ENCODE results near the gene HSD17B12.

HSD17B12 gene

DNA sequence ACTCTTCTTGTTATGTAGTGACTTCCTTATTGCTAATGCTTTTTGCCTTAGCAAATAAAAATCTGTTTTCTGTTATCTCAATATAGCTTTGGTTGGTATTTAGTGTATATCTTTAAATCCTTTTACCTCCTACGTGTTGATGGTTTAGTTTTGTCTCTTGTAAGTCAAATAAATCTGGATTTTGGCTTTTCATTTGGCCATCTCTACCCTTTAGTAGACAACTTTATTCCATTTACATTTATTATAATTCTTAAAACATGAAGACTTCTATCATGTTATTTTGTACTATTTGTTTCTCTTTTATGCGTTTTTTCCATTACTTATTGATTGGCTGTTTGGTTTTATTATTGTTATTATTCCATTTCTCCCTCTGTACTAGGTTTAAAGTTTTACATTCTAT, 180.6 kb downstream of the HSD17B12 start:
- DNase-seq: no peak
- H3K4me2 ChIP-seq (ENCODE audit: low read length, poor library complexity, severe bottlenecking): no peak overlapping the region
- H3K9me3 ChIP-seq (ENCODE audit: control insufficient read depth, low read length): peaks cover 3% of the 10 kb centered on the region
- H3K18ac ChIP-seq (ENCODE audit: low read depth in 1 of 2, low read length in 2 of 2): no peak overlapping the region
- no peak overlapping the region for H3K9ac ChIP-seq (ENCODE audit: low read length)
- no peaks in the 10 kb centered on the region for H3K79me1 ChIP-seq (replicated peaks; ENCODE audit: low read length, poor library complexity, severe bottlenecking)
- no peak overlapping the region for H2AFZ ChIP-seq (ENCODE audit: low read depth, low read length)
- no peak overlapping the region for H2BK15ac ChIP-seq (ENCODE audit: low read depth, poor library complexity, severe bottlenecking)
- H2BK12ac ChIP-seq (ENCODE audit: low read length in 2 of 2): no peak overlapping the region
- no CpG with 5 or more reads among the region's 2 CpGs for WGBS
- H2BK5ac ChIP-seq (ENCODE audit: low read depth, low read length, poor library complexity, severe bottlenecking): no peak overlapping the region
- H2BK120ac ChIP-seq (ENCODE audit: low read depth, low read length): no peak overlapping the region
- no peak overlapping the region for H3K27ac ChIP-seq (ENCODE audit: low read length, poor library complexity, severe bottlenecking)
- no peak overlapping the region for H3K4ac ChIP-seq (ENCODE audit: low read depth in 1 of 2, low read length in 2 of 2)
- H4K8ac ChIP-seq (ENCODE audit: low read length): no peak overlapping the region
- no peaks in the 10 kb centered on the region for H3K27me3 ChIP-seq (ENCODE audit: control insufficient read depth in 1 of 2, insufficient read depth in 1 of 2, low read length in 2 of 2)
- no peaks in the 10 kb centered on the region for H3K4me1 ChIP-seq (ENCODE audit: control insufficient read depth, insufficient read depth, low read depth, low read length)
- H3K23ac ChIP-seq (ENCODE audit: low read length in 2 of 2): no peak overlapping the region
- no peak overlapping the region for H3K14ac ChIP-seq (ENCODE audit: low read length in 2 of 2)
- no peak overlapping the region for H2AK5ac ChIP-seq (ENCODE audit: low read length, severe bottlenecking)
- no peak overlapping the region for H3K4me3 ChIP-seq (ENCODE audit: insufficient read depth in 1 of 2, low read depth in 1 of 2, low read length in 2 of 2)
- peaks cover 3 to 5% of the 10 kb centered on the region in 2 experiments for H3K36me3 ChIP-seq (ENCODE audit: control insufficient read depth in 1 of 2, insufficient read depth in 2 of 2, low read depth in 1 of 2, low read length in 2 of 2)
- H4K91ac ChIP-seq (ENCODE audit: low read length): no peak overlapping the region

DNA sequence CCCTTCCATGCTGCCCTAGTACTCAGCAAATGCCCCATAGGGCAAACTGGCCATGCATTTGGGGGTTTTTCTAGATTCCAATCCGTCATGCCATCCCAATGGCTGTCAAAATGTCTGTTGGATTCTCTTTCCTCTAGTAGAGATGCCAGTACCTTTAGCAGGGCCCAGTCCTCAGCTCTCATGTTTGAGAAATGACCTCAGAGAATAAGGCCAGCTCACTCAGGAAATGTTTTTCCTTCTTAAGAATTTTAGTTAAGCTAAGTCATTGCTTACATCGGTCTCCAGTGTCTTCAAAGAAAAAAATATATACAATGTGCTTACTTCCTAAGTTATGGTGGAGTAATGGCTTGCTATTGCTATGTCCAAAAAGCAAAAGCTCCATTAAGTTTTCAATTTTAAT, 186.0 kb downstream of the HSD17B12 start:
- Histone ChIP-seq H4K8ac (ENCODE audit: low read length) (peak overlapping the region; percentile 53), H2AK5ac (ENCODE audit: low read length, severe bottlenecking) (no peak overlapping the region), H2BK15ac (ENCODE audit: low read depth, poor library complexity, severe bottlenecking) (no peak overlapping the region), H3K4me3 (ENCODE audit: insufficient read depth in 1 of 2, low read depth in 1 of 2, low read length in 2 of 2) (no peak overlapping the region), H3K14ac (ENCODE audit: low read length in 2 of 2) (no peak overlapping the region), H3K79me1 (replicated peaks; ENCODE audit: low read length, poor library complexity, severe bottlenecking) (no peaks in the 10 kb centered on the region), H4K91ac (ENCODE audit: low read length) (no peak overlapping the region), H3K4ac (ENCODE audit: low read depth in 1 of 2, low read length in 2 of 2) (no peak overlapping the region), H2BK120ac (ENCODE audit: low read depth, low read length) (no peak overlapping the region), H2BK12ac (ENCODE audit: low read length in 2 of 2) (no peak overlapping the region), H2BK5ac (ENCODE audit: low read depth, low read length, poor library complexity, severe bottlenecking) (no peak overlapping the region), H3K9ac (ENCODE audit: low read length) (no peak overlapping the region), H3K23ac (ENCODE audit: low read length in 2 of 2) (no peak overlapping the region), H3K36me3 (ENCODE audit: control insufficient read depth in 1 of 2, insufficient read depth in 2 of 2, low read depth in 1 of 2, low read length in 2 of 2) (no peaks in the 10 kb centered on the region), H3K27ac (ENCODE audit: low read length, poor library complexity, severe bottlenecking) (no peak overlapping the region), H3K4me2 (ENCODE audit: low read length, poor library complexity, severe bottlenecking) (no peak overlapping the region), H2AFZ (ENCODE audit: low read depth, low read length) (no peak overlapping the region), H3K18ac (ENCODE audit: low read depth in 1 of 2, low read length in 2 of 2) (peak overlapping the region in 1 of 2 experiments; percentile 62), H3K27me3 (ENCODE audit: control insufficient read depth in 1 of 2, insufficient read depth in 1 of 2, low read length in 2 of 2) (peaks cover 4% of the 10 kb centered on the region in 2 experiments), H3K9me3 (ENCODE audit: control insufficient read depth, low read length) (peaks cover 3% of the 10 kb centered on the region), H3K4me1 (ENCODE audit: control insufficient read depth, insufficient read depth, low read depth, low read length) (peaks cover 4% of the 10 kb centered on the region)
- WGBS: 100% methylated on average over 1 of the region's 2 CpGs
- DNase-seq: peak; percentile 84

DNA sequence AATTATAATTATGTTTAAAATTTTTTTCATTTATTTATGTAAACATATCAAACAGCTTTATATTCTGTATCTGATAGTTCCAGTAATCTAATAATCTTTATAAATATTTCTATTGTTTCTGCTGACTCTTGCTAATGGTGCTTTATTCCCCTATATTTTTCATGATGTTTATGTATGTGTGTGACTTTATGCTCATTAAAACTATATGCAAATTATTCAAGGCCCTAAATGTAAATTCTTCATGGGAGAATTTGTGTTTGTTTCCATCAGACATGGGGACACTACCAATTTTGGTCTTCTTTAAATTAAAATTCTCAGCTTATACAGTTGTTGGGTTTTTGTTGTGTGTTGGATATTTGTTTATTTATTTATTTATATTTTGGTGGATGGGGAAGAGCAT, 186.4 kb downstream of the HSD17B12 start:
- Histone ChIP-seq H3K9ac (ENCODE audit: low read length) (no peak overlapping the region), H3K9me3 (ENCODE audit: control insufficient read depth, low read length) (peaks cover 3% of the 10 kb centered on the region), H3K23ac (ENCODE audit: low read length in 2 of 2) (no peak overlapping the region), H3K27ac (ENCODE audit: low read length, poor library complexity, severe bottlenecking) (no peak overlapping the region), H2BK12ac (ENCODE audit: low read length in 2 of 2) (no peak overlapping the region), H2BK15ac (ENCODE audit: low read depth, poor library complexity, severe bottlenecking) (no peak overlapping the region), H3K18ac (ENCODE audit: low read depth in 1 of 2, low read length in 2 of 2) (no peak overlapping the region), H2BK120ac (ENCODE audit: low read depth, low read length) (no peak overlapping the region), H3K4me3 (ENCODE audit: insufficient read depth in 1 of 2, low read depth in 1 of 2, low read length in 2 of 2) (no peak overlapping the region), H2AK5ac (ENCODE audit: low read length, severe bottlenecking) (no peak overlapping the region), H3K4ac (ENCODE audit: low read depth in 1 of 2, low read length in 2 of 2) (no peak overlapping the region), H2AFZ (ENCODE audit: low read depth, low read length) (no peak overlapping the region), H2BK5ac (ENCODE audit: low read depth, low read length, poor library complexity, severe bottlenecking) (no peak overlapping the region), H3K4me2 (ENCODE audit: low read length, poor library complexity, severe bottlenecking) (no peak overlapping the region), H3K36me3 (ENCODE audit: control insufficient read depth in 1 of 2, insufficient read depth in 2 of 2, low read depth in 1 of 2, low read length in 2 of 2) (no peaks in the 10 kb centered on the region), H3K79me1 (replicated peaks; ENCODE audit: low read length, poor library complexity, severe bottlenecking) (no peaks in the 10 kb centered on the region), H3K14ac (ENCODE audit: low read length in 2 of 2) (no peak overlapping the region), H3K4me1 (ENCODE audit: control insufficient read depth, insufficient read depth, low read depth, low read length) (peaks cover 4% of the 10 kb centered on the region), H4K8ac (ENCODE audit: low read length) (no peak overlapping the region), H3K27me3 (ENCODE audit: control insufficient read depth in 1 of 2, insufficient read depth in 1 of 2, low read length in 2 of 2) (peaks cover 7% of the 10 kb centered on the region in 2 experiments), H4K91ac (ENCODE audit: low read length) (no peak overlapping the region)
- DNase-seq: no peak

DNA sequence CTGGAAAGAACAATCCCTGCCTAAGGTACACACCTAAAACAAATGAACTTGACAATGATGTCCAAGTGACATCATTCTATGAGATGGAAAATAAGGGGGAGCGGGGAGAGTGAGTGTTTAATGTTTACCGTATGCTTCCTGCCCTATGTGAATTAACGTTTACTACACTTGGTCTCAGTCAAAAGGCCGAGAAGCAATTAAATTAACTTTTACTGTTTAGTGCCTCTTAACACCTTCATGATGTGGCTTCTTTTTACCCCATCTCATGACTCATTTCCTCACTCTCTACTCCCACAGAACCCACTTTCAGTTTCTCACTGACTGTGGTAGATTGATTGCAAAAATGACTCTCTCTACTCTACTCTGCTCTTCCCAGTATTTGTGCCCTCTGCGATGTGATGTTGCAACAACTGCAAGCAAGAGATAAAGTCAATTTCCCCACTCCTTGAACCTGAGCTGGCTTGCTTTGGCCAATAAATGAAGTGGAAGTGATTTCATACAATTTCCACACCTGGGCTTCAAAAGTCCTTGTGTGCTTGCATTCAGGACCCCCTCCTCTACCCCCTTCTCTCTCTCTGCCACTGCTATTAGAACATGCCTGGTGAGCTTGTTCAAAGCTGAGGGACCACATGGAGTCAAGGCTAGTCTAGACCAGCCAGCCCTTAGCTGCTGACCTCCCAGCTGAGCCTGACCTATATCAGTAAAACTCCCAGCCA, 188.5 kb downstream of the HSD17B12 start:
- Histone ChIP-seq H4K8ac (ENCODE audit: low read length) (peak overlapping the region; percentile 9), H3K9me3 (ENCODE audit: control insufficient read depth, low read length) (peaks cover 3% of the 10 kb centered on the region), H3K4me2 (ENCODE audit: low read length, poor library complexity, severe bottlenecking) (no peak overlapping the region), H3K14ac (ENCODE audit: low read length in 2 of 2) (no peak overlapping the region), H2BK15ac (ENCODE audit: low read depth, poor library complexity, severe bottlenecking) (no peak overlapping the region), H2AFZ (ENCODE audit: low read depth, low read length) (no peak overlapping the region), H2BK120ac (ENCODE audit: low read depth, low read length) (no peak overlapping the region), H2BK5ac (ENCODE audit: low read depth, low read length, poor library complexity, severe bottlenecking) (peak overlapping the region; percentile 14), H4K91ac (ENCODE audit: low read length) (no peak overlapping the region), H3K36me3 (ENCODE audit: control insufficient read depth in 1 of 2, insufficient read depth in 2 of 2, low read depth in 1 of 2, low read length in 2 of 2) (no peaks in the 10 kb centered on the region), H3K4ac (ENCODE audit: low read depth in 1 of 2, low read length in 2 of 2) (no peak overlapping the region), H3K27me3 (ENCODE audit: control insufficient read depth in 1 of 2, insufficient read depth in 1 of 2, low read length in 2 of 2) (peaks cover 21 to 25% of the 10 kb centered on the region in 2 experiments), H3K4me1 (ENCODE audit: control insufficient read depth, insufficient read depth, low read depth, low read length) (peaks cover 4% of the 10 kb centered on the region), H3K4me3 (ENCODE audit: insufficient read depth in 1 of 2, low read depth in 1 of 2, low read length in 2 of 2) (no peak overlapping the region), H3K79me1 (replicated peaks; ENCODE audit: low read length, poor library complexity, severe bottlenecking) (no peaks in the 10 kb centered on the region), H3K23ac (ENCODE audit: low read length in 2 of 2) (no peak overlapping the region), H2AK5ac (ENCODE audit: low read length, severe bottlenecking) (no peak overlapping the region), H3K27ac (ENCODE audit: low read length, poor library complexity, severe bottlenecking) (no peak overlapping the region), H2BK12ac (ENCODE audit: low read length in 2 of 2) (no peak overlapping the region), H3K18ac (ENCODE audit: low read depth in 1 of 2, low read length in 2 of 2) (peak overlapping the region; percentile 34 to 67), H3K9ac (ENCODE audit: low read length) (peak overlapping the region; percentile 16)
- 1% methylated on average over 4 of the region's 5 CpGs for WGBS
- DNase-seq: peak; percentile 95

Data from mesenchymal stem cell (in vitro differentiated cells and primary cell).